CD4-positive, alpha-beta T cell treated with Interleukin-21 for 1 hour (primary cell): ENCODE results near the gene ABI3BP.

Source experiments
- DNase-seq: peaks from one replicate; pipeline ENCODE4 v3.0.0-alpha.2; 2020

Gene ABI3BP

DNA sequence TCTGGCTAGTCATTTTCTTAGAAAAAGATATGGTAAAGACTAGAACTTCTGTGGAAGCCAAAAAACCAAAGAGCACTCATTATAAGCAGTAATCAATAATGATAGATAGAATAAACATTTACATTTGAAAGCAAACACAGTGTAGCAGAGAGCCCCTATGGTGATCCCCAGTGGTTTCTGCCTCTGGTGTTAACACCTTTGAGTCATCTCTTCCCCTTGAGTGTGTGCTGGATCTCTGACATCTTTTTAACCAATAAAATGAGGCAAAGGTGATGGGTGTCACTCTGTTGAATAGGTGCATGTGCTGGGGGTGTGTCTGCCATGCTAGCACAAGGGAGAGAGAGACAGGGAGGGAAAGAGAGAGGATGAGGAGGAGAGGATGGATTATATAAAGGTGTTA is 162.3 kb downstream of the ABI3BP start:
- no peak for DNase-seq

DNA sequence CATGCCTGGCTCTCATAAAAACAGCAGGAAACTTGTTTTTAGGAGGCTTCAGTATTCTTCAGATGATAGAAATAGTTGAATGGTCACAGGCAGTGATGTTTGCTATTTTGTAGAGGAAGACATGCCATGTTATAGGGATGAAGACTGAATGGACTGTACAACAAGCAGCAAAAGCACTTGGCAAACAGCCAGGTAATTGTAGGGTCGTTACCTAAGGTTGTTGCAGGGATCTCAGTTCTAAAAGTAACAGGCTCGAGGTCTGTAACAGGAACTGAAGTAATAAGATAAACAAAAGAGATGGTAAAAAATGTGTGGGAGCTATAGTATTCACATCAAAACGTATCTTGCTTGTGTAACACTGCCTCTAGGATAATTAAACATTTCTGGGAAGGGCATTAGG is 167.6 kb downstream of the ABI3BP start:
- DNase-seq, result no peak

GRCh38 chr3:100815583-100815982 is 177.6 kb downstream of the ABI3BP start:
- DNase-seq, result no peak

DNA sequence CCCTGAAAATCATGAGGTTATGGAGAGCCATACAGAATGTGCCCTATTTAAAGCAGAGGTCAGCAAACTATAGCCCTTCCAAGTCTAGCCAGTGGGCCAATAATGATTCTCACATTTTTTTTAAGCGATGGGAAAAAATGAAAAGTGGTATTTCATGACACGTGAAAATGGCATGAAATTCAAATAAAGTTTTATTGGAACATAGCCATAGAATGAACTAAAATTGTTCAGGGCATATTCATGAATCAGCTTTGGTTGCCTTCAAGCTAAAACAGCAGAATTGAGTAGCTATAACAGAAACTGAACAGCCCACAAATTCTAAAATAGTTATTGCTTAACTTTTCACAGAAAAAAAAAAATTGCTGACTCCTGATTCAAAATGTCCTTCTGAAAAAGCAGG is 179.4 kb downstream of the ABI3BP start:
- no peak for DNase-seq

DNA sequence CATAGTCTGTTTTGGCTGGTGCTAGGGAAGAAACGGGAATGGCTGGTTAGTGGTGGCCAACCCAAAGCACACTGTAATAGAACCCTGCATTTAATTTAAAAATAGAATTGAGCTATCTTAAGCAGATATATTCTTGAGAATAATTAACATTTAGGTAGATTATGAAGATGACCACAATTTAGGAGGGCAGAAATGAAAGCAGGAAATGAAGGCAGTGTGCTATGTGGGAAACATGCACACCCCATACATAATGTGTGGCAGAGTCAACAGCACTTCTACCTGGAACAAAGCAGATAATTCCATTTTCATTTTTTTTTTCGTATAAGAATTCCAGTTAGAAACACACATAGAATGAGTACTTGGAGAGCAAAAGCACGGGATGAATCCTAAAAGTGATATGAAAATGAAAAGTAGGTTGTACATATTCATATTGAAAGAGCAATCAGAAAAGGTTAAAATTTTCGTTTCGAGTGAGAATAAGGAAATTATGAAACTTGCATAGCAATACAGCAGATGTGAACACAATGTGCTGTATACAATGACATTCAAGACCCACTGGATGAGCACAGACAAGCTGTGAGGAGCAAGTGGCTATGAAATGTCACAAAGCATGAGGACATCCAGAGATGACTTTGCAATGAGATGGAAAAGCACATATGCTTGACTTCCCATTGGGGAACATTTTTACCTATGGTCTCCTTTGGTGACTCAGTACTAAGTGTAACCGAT is 181.3 kb downstream of the ABI3BP start:
- no peak for DNase-seq

DNA sequence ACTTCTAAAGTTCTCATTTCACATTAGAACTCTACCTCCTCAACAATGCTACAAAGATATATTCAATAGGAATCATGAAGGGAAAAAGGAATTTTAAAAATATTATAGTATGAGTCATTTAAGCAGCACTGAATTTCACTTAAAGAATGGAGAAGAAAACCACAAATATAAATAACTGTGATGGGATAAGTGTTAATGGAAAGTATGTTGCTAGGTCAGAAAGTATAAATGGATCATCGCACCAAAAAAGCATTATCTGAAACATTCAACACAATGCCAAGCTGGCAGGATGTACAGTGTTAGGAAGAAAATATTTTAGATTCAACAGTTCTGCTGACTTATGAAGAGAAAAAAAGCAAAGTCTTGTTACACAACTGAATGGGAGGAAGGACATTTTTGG is 182.6 kb downstream of the ABI3BP start:
- no peak for DNase-seq

- DNase-seq, result no peak
These were observed 188.6 kb downstream of the ABI3BP start for GRCh38 chr3:100804631-100805030.

DNA sequence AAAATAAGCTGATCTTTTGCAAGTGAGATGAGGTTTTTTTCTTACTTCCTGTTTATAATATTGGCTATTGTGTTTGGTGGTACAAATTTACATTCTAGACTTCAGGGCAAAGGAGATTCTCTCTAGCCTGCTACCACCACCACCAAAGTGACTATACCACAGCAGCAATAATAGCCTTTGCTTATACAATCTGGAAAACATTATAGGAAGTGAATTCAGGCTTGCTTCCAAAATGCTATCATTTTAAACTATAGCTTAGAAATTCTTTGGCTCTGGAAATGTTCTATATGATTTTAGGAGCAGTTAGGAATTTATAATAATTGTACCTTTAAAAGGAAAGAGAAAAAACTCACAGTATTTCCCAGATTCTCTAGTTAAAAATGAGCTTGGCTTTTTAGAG is 189.5 kb downstream of the ABI3BP start:
- no peak for DNase-seq

DNA sequence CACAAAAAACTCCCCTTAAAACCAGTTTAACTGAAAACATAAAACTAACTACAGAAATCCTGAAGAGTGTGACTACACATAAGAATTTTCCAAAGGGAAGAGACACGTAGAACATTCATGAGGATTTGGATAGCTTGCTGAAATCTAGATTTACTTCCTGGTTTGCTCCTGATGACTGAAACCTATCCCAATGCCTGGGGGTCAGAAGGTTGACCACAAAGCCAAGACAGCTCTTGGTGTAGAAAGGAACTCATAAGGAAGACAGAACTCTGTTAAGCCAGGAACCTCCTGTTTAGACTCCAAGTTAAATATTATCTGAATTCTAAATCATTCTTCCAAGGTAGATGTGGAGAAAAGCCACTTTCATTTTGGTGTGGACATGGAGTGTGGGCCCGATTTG is 191.1 kb downstream of the ABI3BP start:
- DNase-seq, result no peak

- no peak for DNase-seq
These were observed 195.2 kb downstream of the ABI3BP start for GRCh38 chr3:100798012-100798411.

DNA sequence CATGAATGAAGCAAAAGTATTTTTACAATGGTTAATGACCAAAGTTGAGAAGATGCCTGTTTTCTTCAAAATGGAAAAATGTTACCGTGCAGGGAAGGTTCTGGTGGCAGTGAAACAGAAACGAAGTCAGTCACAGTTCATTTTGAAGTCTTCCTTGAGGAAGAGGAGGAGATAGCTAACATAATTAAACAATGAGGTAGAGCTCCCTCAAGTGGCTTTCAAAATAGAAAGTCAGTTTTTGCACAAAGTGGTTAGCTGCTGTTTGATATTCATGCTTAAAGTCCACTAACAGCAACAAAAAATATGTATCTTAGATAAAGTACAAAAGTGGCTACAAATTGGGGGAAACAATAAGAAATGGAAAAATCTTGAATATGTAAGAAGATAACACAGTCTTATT is 196.7 kb downstream of the ABI3BP start:
- peak; percentile 15 for DNase-seq

DNA sequence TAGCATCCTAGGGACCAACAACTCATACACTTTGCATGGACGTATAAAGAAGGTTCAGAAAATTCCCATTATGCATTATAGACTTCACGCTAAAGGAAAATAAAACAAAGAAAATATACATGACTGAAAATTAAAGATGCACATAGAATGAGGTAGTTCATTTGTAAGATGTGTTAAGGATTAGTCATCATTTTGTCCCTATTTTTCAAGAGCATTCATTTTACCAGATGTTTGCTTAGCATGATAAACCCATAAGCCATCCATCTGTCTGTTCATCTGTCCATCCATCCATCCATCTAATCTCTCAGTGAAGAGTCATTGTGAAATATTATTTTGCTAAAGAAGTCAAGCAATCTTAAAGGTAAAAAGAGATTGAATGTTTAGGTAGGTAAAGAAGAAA is 203.6 kb downstream of the ABI3BP start:
- no peak for DNase-seq

GRCh38 chr3:100783619-100784018 is 209.6 kb downstream of the ABI3BP start:
- DNase-seq, result no peak

- no peak for DNase-seq
These were observed 210.3 kb downstream of the ABI3BP start for GRCh38 chr3:100782906-100783305.

GRCh38 chr3:100782348-100782747 is 210.9 kb downstream of the ABI3BP start:
- DNase-seq, result no peak

- no peak for DNase-seq
These were observed 211.9 kb downstream of the ABI3BP start for GRCh38 chr3:100781301-100781700.

DNA sequence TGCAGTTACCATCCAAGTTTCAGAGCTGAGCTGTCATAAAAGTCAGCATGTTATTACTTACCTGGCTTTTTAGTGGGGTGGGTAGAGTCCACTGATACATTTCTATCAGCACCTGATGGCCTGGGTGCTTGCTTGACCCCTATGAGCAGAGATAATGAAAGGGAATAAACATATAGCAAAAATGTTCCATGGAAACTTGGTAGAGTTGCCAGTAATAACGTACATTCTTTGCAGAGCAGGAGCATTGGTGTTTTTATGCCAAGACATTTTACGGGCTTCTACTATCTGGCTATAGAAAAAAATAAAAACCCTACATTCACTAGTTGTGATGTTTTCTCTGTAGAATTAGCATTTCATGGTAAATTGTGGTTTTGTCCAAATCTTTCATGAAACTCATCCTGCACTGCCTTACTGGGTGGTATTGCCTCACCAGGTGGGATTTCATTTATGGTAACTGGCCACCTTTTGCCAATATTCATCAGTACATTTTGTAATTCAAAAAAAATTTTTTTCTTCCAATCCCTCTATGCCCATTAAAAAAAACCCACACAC is 213.1 kb downstream of the ABI3BP start:
- no peak for DNase-seq

DNA sequence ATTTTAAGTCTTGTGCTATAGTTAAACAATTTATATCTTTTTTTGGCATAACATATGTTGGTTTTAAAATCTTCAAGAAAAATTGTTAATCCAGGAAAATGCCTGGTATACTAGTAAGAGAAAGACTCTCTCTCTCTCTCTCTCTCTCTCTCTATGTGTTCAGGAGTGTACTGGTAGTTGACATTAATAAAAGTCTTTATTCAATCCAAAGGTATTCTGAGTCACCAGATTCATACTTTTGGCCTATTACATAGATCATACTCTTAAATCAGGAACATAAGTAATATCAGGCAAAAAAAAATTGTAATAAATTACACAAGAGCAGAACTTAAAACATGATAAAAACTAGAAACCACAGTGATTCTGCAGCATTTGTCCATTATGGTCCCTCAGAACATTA is 213.7 kb downstream of the ABI3BP start:
- no peak for DNase-seq

DNA sequence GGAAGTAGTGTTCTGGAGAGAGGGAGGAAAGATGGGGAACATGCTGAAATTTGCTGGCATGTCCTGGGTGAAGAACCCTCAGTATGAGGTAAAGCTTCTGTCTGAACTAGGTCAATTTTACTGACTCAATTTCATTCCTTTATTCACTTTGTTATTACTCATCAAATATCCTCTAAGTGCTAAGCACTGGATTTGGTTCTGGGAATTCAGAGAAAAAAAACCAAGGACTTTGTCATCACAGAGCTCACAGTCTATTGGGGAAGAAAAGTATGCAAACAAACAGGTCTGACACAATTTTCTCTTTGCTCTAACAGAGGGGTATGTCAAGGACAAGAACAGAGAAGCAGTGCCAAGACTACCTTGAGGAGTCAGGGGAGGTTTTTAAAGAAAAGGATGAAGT is 215.9 kb downstream of the ABI3BP start:
- DNase-seq, result no peak

- no peak for DNase-seq
These were observed 216.5 kb downstream of the ABI3BP start for GRCh38 chr3:100776746-100777145.

DNA sequence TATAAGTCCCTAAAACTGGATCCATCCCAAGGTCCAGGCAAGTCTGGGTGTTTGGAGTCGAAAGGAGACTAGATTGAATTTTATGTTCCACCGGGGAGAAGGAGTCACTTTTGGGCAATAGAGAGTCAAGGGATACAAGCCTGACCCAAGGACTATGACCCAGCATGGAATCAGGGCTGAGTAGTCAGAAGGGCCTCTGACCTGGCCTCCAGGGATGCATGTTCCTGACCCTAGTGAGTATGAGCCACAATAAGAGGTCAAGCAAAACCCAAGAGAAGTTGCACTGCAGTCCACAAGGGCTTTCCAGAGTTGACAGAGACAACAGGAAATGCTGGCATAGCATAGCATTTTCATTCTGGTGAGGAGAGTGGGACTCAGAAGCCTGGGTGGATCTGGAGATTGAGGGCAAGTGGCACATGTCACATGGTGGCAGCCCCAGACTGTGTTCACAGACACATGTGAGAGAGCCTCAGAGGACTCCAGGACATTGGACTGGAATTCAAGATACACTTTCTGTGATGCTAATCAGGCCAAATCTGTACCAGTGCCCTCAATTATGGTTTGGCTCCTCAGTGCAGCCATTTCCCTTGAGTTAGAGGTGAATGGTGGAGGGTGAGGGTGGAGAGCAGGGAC is 217.0 kb downstream of the ABI3BP start:
- no peak for DNase-seq

- DNase-seq, result no peak
These were observed 217.6 kb downstream of the ABI3BP start for GRCh38 chr3:100775669-100776068.

DNA sequence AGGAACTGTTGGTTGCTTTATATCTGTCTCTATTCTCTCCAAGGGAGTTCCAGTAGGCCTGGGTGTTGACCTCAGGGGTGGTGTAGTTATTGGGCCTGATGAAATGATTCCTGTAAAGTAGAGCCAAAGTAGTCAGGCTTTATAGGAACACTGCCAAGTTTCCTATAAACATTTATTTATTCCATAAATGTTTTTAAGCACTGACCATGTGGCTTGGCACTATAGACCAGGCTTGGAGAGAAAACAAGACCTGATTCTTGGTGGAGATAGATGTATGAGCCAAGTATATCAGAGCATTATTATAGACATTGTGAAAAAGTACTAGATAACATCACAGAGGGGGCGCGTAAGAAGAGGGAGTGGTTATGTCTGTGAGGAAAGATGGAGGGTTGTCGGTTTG is 218.0 kb downstream of the ABI3BP start:
- no peak for DNase-seq

DNA sequence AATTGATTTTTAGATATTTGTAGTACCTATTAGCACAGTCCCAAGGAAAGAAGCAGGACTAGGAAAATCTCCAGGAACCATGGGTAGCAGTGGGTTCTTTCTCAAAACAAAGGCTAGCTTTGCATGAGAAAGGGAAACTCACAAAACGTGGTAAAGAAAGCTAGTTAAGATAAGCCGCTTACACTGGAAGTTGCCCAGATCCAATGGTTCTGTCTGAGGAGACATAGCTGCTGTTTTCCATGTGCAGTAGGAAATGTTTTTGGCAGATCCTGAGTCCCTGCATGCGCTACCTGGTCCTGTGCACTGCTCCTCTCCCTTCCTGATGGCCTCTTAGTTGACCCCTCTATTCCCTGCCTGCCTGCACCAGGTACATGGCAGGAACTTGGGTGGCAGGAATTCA is 223.5 kb downstream of the ABI3BP start:
- no peak for DNase-seq

- no peak for DNase-seq
These were observed 227.2 kb downstream of the ABI3BP start for GRCh38 chr3:100766069-100766468.
